Body of pancreas (tissue), 4 donors: ENCODE measurements around the gene PFN4.
A peak's percentile ranks its signal among the peaks of the same experiment; 100 is the strongest.

ENCODE experiments used
- POLR2A ChIP-seq, 3 donors: fragments of 450-650 bp; IDR thresholded peaks; one replicate each; pipeline ENCODE4 v1.6.1; 2016; ENCODE audit warnings: antibody characterized with exemption in 3 of 3, mild to moderate bottlenecking in 2 of 3
- TF ChIP-seq, protein P1 (sequence below), 7 experiments: fragments of 450-650 bp in 4 of 7; fragments of 200-600 bp in 3 of 7; sonication (generic) in 3 of 7; IDR thresholded peaks; one replicate each; pipeline ENCODE4 v1.5.1; 2016 to 2019; ENCODE audit warnings: antibody characterized with exemption in 7 of 7

DNA sequence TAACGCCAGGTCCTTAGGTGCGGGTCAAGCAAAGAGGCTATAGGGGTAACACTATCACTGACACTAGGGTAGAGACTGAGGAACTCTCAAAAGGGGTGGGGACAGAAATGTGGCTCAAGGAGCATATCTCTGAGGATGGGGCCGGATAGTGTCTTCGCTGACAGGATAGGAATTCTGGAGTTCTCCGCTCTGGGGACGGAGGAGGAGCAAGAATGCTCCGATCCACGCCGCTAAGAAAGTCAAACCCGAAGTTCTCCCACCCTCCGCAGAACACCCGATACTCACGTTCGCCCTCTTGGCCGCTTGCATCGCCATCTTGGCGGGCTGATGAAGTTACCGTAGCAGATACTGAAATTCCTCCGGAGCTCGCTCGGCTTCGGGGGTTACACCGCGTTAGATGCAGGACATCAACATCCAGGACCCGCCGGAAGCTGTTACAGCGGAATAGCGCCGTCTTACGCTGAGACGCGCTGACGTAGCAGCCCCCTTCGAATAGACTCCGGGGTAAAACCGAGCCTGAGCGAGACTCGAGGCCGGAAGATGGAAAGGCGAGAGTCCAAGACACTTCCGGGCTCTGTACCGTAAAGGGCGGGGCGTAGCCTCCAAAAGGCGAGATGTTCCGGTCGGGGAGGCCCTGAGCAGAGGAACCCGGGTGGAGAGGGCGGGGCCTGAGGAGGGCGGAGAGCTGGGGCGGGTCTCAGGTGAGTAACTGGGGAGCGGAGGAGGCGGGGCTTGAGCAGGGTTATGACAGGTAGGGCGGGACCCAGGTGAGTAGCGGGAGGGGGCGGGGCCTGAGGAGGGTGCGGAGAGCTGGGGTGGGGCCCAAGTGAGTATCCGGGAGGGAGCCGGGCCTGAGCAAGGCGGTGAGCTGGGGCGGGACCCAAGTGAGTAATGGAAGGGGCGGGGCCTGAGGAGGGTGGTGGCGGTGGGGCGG is 47.0 kb downstream of the PFN4 start, which contains the start of gene SF3B6:
- TF ChIP-seq POLR2A (IDR thresholded peaks at IDR 0.05), result peak in 2 of 3 donors; percentile 51 to 65
- TF ChIP-seq, protein P1, sequence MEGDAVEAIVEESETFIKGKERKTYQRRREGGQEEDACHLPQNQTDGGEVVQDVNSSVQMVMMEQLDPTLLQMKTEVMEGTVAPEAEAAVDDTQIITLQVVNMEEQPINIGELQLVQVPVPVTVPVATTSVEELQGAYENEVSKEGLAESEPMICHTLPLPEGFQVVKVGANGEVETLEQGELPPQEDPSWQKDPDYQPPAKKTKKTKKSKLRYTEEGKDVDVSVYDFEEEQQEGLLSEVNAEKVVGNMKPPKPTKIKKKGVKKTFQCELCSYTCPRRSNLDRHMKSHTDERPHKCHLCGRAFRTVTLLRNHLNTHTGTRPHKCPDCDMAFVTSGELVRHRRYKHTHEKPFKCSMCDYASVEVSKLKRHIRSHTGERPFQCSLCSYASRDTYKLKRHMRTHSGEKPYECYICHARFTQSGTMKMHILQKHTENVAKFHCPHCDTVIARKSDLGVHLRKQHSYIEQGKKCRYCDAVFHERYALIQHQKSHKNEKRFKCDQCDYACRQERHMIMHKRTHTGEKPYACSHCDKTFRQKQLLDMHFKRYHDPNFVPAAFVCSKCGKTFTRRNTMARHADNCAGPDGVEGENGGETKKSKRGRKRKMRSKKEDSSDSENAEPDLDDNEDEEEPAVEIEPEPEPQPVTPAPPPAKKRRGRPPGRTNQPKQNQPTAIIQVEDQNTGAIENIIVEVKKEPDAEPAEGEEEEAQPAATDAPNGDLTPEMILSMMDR (IDR thresholded peaks at IDR 0.05), result peak in 1 of 7 experiments; percentile 7
